Measurements from ENCODE around the gene CAMK2A.

DNA sequence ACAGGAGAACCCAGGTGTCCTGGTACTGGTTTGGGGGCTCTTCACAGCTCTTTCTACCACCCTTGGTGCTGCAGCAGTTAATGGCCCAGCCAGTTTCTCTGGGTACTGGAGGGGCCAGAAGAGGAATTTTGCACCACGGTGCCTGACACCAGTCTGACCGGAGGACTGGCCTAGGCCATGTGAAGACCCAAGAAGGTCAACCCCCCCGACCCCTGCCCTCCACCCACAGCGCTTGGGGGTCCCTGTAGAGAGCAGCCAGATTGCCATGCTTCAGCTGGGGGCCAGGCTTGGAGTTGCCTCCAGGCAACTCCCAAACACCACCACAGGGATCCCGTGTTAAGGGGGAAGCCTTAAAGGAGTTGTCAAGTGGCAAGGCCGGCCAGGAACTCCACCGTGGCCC is 6.9 kb upstream of the CAMK2A start:
- TF ChIP-seq, protein P1, sequence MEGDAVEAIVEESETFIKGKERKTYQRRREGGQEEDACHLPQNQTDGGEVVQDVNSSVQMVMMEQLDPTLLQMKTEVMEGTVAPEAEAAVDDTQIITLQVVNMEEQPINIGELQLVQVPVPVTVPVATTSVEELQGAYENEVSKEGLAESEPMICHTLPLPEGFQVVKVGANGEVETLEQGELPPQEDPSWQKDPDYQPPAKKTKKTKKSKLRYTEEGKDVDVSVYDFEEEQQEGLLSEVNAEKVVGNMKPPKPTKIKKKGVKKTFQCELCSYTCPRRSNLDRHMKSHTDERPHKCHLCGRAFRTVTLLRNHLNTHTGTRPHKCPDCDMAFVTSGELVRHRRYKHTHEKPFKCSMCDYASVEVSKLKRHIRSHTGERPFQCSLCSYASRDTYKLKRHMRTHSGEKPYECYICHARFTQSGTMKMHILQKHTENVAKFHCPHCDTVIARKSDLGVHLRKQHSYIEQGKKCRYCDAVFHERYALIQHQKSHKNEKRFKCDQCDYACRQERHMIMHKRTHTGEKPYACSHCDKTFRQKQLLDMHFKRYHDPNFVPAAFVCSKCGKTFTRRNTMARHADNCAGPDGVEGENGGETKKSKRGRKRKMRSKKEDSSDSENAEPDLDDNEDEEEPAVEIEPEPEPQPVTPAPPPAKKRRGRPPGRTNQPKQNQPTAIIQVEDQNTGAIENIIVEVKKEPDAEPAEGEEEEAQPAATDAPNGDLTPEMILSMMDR (conservative IDR thresholded peaks at IDR 0.05), result no peak
- TF ChIP-seq EZH2 (IDR thresholded peaks at IDR 0.05; ENCODE audit: low read depth), result no peak
